KMS-11 (cell line): ENCODE data around the gene WDR38.

Experiments used
- H2AFZ ChIP-seq: fragments of 200-600 bp; sonication (generic); 2 replicates; pipeline ENCODE4 v1.6.1; 2016; ENCODE audit warnings: antibody characterized with exemption, mixed run types, low read depth
- H3K27ac ChIP-seq: fragments of 200-600 bp; sonication (generic); 2 replicates; pipeline ENCODE4 v1.6.1; 2016; ENCODE audit warnings: mild to moderate bottlenecking, mixed run types
- H3K27me3 ChIP-seq: fragments of 200-600 bp; sonication (generic); 2 replicates; pipeline ENCODE4 v1.6.1; 2017; ENCODE audit warnings: mild to moderate bottlenecking, low read depth, mixed run types, moderate library complexity; ENCODE audit not compliant: insufficient read depth
- H3K36me3 ChIP-seq: fragments of 200-600 bp; sonication (generic); 2 replicates; pipeline ENCODE4 v1.6.1; 2017; ENCODE audit warnings: mild to moderate bottlenecking, mixed run types; ENCODE audit not compliant: insufficient read depth
- H3K4me1 ChIP-seq: fragments of 200-600 bp; sonication (generic); 2 replicates; pipeline ENCODE4 v1.6.1; 2016; ENCODE audit warnings: mild to moderate bottlenecking, low read depth, mixed run types; ENCODE audit not compliant: poor library complexity, severe bottlenecking
- H3K4me2 ChIP-seq: fragments of 200-600 bp; sonication (generic); 2 replicates; pipeline ENCODE4 v1.7.0; 2016; ENCODE audit warnings: mild to moderate bottlenecking, mixed run types
- H3K4me3 ChIP-seq: fragments of 200-600 bp; sonication (generic); IDR thresholded peaks from 2 replicates; pipeline ENCODE4 v1.6.1; 2017; ENCODE audit warnings: low read depth, low read length, mixed read lengths; ENCODE audit not compliant: insufficient read depth
- H3K79me2 ChIP-seq: fragments of 200-600 bp; sonication (generic); 2 replicates; pipeline ENCODE4 v1.6.1; 2016; ENCODE audit warnings: low read depth, mixed run types; ENCODE audit not compliant: insufficient read depth
- H3K9ac ChIP-seq: fragments of 200-600 bp; sonication (generic); 2 replicates; pipeline ENCODE4 v1.6.1; 2016; ENCODE audit warnings: mild to moderate bottlenecking, mixed run types
- H4K20me1 ChIP-seq: fragments of 200-600 bp; sonication (generic); 2 replicates; pipeline ENCODE4 v1.6.1; 2016; ENCODE audit warnings: mild to moderate bottlenecking, mixed run types; ENCODE audit not compliant: insufficient read depth
- CTCF ChIP-seq: fragments of 200-600 bp; sonication (generic); conservative IDR thresholded peaks from 2 replicates; pipeline ENCODE4 v1.6.1; 2017; ENCODE audit warnings: low read depth, mild to moderate bottlenecking, antibody characterized with exemption, low read length, moderate library complexity, mixed read lengths

Gene WDR38

GRCh38 chr9:124813041-124813440 is 40.2 kb upstream of the WDR38 start:
- no peak overlapping the region for H3K9ac ChIP-seq
- H3K27ac ChIP-seq, result no peak overlapping the region
- no peaks in the 10 kb centered on the region for H3K36me3 ChIP-seq
- no peak overlapping the region for H3K4me2 ChIP-seq
- H4K20me1 ChIP-seq, result no peaks in the 10 kb centered on the region
- H3K79me2 ChIP-seq, result no peaks in the 10 kb centered on the region
- H3K4me1 ChIP-seq, result no peaks in the 10 kb centered on the region
- TF ChIP-seq CTCF, result no peak
- H3K4me3 ChIP-seq, result no peak overlapping the region
- no peaks in the 10 kb centered on the region for H3K27me3 ChIP-seq
- no peak overlapping the region for H2AFZ ChIP-seq

DNA sequence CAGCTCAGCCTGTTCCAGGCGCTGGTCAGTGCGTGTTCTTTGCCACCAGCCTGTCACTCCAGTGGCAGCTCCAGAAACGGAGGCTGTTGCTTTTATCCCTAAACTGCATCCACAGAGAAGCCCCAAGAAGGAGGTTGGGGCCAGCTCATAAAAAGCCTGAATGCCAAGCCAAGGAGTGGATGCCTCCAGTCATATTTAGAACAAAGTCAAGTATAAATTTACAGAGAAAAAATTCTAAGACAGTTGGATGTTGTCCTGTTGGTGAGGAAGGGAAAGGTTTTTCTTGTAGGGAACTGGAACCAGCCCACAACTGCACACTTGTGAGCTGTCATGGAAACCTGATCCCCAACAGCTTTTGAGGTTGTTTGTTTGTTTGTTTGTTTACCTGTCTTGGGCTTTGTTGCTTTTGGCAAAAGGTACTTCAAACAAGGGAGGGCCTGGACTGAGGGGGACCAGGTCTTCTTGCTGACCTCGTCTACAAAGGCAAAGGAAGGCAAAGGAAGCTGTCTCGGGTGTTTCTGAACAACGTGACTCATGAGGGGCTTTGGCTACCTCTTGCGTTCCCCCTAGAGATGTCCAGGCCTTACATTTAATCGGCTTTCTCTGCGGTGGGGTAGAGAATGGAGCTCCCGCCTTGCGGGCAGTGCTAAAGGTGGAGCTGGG is 39.6 kb upstream of the WDR38 start:
- no peaks in the 10 kb centered on the region for H4K20me1 ChIP-seq
- no peaks in the 10 kb centered on the region for H3K4me1 ChIP-seq
- H3K36me3 ChIP-seq, result no peaks in the 10 kb centered on the region
- no peak overlapping the region for H3K27ac ChIP-seq
- H3K9ac ChIP-seq, result no peak overlapping the region
- TF ChIP-seq CTCF, result no peak
- no peak overlapping the region for H3K4me3 ChIP-seq
- H3K4me2 ChIP-seq, result no peak overlapping the region
- H2AFZ ChIP-seq, result no peak overlapping the region
- H3K79me2 ChIP-seq, result no peaks in the 10 kb centered on the region
- H3K27me3 ChIP-seq, result no peaks in the 10 kb centered on the region

DNA sequence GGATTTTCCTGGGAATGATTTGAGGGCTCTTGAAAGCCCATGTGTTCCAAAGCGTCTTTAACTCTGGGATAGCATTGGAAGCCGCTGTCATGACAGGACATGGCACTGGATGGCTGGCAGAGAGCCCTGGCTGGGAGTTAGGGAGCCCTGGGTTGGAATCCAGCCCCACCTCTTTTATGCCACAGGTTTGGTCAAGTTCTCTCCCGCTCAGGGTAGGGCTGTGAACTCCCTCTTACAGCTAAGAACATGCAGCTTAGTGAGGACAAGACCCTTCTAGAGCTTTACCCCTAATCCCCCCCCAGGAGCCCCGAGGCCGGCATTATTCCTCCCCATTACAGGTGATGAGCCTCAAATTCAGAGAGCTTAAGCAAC is 39.1 kb upstream of the WDR38 start:
- no peaks in the 10 kb centered on the region for H3K36me3 ChIP-seq
- no peaks in the 10 kb centered on the region for H3K4me1 ChIP-seq
- H4K20me1 ChIP-seq, result no peaks in the 10 kb centered on the region
- H3K9ac ChIP-seq, result no peak overlapping the region
- H3K27me3 ChIP-seq, result no peaks in the 10 kb centered on the region
- no peaks in the 10 kb centered on the region for H3K79me2 ChIP-seq
- H2AFZ ChIP-seq, result no peak overlapping the region
- H3K4me3 ChIP-seq, result no peak overlapping the region
- H3K4me2 ChIP-seq, result no peak overlapping the region
- TF ChIP-seq CTCF, result no peak
- H3K27ac ChIP-seq, result no peak overlapping the region

- H3K4me3 ChIP-seq, result no peak overlapping the region
- no peak overlapping the region for H3K4me2 ChIP-seq
- no peak overlapping the region for H3K27ac ChIP-seq
- H3K36me3 ChIP-seq, result no peaks in the 10 kb centered on the region
- no peaks in the 10 kb centered on the region for H3K79me2 ChIP-seq
- no peaks in the 10 kb centered on the region for H4K20me1 ChIP-seq
- no peak overlapping the region for H2AFZ ChIP-seq
- no peak for TF ChIP-seq CTCF
- H3K27me3 ChIP-seq, result no peaks in the 10 kb centered on the region
- H3K9ac ChIP-seq, result no peak overlapping the region
- H3K4me1 ChIP-seq, result no peaks in the 10 kb centered on the region
Observed at GRCh38 chr9:124815601-124816000, 37.7 kb upstream of the WDR38 start.
